Activated CD4-positive, alpha-beta T cell treated with anti-CD3 and anti-CD28 coated beads, Interleukin-2, amount 50 U/mL, for 24 hours (primary cell): ENCODE measurements around the gene PCDHGA3.
"Not testable (repeated sequence)": the region's sequence is repeated elsewhere in the genome, so short reads cannot be mapped to it uniquely, and the experiment has no call there.

ENCODE experiments used
- DNase-seq, 2 donors: peaks; one replicate each; pipeline ENCODE4 v3.0.0-alpha.2; 2020; ENCODE audit warnings: low read depth in 1 of 2, low spot score in 1 of 2

The PCDHGA3 gene

DNA sequence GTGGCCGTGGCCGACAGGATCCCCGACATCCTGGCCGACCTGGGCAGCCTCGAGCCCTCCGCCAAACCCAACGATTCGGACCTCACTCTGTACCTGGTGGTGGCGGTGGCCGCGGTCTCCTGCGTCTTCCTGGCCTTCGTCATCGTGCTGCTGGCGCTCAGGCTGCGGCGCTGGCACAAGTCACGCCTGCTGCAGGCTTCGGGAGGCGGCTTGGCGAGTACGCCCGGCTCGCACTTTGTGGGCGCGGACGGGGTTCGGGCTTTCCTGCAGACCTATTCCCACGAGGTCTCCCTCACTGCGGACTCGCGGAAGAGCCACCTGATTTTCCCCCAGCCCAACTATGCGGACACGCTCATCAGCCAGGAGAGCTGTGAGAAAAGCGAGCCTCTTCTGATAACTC lies 2.4 kb downstream of the PCDHGA3 start:
- DNase-seq: not testable (repeated sequence)

DNA sequence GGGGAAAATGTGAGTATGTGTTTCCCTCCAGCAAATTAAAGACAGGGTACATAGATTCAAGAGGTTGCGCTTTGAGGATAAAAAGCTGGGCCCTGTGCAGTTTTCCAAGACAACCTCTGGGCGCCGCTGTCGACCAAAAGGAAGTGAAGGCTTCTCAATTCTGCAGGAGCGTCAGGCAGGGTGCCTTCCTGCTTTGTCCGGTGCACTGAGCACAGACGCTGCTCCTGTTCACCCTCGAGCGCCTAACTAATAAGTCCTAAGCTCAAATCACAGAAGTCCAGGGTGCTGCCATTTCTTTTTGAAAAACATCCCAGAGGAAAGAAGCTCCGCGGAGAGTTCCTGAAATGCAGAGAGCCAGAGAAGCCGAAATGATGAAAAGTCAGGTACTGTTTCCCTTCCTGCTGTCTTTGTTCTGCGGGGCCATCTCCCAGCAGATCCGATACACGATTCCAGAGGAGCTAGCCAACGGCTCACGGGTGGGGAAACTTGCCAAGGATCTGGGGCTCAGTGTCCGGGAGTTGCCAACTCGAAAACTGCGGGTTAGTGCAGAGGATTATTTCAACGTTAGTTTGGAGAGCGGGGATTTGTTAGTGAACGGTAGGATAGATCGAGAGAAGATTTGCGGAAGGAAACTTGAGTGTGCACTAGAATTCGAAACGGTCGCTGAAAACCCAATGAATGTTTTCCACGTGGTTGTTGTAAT lies 6.4 kb downstream of the PCDHGA3 start, which contains the start of gene PCDHGB1:
PCDHGB1 (plus strand) TSS at position 183 of the 703 bp plus-strand sequence; CDS start at position 345, 162 bp downstream.
- no peak for DNase-seq

DNA sequence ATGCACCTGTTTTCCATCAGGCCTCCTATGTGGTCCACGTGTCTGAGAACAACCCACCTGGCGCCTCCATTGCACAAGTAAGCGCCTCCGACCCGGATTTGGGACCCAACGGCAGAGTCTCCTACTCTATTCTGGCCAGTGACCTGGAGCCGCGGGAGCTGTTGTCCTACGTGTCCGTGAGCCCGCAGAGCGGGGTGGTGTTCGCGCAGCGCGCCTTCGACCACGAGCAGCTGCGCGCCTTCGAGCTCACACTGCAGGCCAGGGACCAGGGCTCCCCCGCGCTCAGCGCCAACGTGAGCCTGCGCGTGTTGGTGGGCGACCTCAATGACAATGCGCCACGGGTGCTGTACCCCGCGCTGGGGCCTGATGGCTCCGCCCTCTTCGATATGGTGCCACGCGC lies 8.0 kb downstream of the PCDHGA3 start:
- DNase-seq: no peak

DNA sequence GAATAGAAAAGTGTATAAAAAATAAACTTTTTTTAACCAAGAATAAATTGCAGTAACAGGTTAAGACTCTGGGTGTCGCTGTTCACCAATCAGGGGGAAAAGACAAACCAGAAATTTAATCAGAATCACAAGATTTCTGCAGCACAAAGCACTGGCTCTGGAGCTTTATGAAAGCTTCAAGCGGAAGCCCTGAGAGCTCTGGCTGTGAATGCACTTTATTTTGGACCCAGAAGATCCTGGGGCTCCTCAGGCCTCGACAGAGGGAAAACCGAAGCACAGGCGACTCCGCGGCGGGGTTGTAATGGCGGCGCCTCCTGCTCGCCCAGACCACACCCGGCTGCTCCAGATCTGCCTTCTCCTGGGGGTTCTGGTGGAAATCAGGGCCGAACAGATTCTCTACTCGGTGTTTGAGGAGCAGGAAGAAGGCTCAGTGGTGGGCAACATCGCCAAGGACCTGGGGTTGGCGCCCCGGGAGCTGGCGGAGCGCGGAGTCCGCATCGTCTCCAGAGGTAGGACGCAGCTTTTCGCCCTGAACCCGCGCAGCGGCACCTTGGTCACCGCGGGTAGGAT lies 11.4 kb downstream of the PCDHGA3 start, which contains the start of gene PCDHGA4:
PCDHGA4 (plus strand) TSS at position 122 of the 570 bp plus-strand sequence; CDS start at position 209, 87 bp downstream.
- no peak for DNase-seq

DNA sequence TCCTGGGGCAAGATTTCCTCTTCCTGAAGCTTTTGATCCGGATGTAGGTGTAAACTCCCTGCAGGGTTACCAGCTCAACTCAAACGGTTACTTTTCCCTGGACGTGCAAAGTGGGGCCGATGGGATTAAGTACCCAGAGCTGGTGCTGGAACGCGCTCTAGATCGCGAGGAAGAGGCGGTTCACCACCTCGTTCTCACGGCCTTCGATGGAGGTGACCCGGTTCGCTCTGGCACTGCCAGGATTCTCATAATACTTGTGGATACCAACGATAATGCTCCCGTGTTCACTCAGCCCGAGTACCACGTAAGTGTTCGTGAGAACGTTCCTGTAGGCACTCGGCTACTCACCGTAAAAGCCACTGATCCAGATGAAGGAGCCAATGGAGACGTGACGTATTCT lies 12.0 kb downstream of the PCDHGA3 start:
- DNase-seq: no peak

DNA sequence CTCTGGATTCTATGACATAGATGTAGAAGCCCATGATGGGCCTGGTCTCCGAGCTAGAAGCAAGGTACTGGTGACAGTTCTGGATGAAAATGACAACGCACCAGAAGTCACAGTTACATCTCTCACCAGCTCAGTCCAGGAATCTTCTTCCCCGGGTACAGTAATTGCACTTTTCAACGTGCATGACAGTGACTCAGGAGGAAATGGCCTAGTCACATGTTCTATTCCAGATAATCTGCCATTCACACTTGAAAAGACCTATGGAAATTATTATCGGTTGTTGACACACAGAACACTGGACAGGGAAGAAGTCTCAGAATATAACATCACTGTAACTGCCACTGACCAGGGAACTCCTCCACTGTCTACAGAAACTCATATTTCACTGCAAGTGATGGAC lies 12.5 kb downstream of the PCDHGA3 start:
- no peak for DNase-seq

DNA sequence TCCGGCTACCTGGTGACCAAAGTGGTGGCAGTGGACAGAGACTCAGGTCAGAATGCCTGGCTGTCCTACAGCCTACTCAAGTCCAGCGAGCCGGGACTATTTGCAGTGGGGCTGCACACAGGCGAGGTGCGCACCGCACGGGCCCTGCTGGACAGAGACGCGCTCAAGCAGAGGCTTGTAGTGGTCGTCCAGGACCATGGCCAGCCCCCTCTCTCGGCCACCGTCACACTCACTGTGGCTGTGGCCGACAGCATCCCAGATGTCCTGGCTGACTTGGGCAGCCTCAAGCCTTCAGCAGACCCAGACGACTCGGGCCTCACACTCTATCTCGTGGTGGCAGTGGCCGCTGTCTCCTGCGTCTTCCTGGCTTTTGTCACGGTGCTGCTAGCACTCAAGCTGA lies 13.3 kb downstream of the PCDHGA3 start:
- DNase-seq: no peak

DNA sequence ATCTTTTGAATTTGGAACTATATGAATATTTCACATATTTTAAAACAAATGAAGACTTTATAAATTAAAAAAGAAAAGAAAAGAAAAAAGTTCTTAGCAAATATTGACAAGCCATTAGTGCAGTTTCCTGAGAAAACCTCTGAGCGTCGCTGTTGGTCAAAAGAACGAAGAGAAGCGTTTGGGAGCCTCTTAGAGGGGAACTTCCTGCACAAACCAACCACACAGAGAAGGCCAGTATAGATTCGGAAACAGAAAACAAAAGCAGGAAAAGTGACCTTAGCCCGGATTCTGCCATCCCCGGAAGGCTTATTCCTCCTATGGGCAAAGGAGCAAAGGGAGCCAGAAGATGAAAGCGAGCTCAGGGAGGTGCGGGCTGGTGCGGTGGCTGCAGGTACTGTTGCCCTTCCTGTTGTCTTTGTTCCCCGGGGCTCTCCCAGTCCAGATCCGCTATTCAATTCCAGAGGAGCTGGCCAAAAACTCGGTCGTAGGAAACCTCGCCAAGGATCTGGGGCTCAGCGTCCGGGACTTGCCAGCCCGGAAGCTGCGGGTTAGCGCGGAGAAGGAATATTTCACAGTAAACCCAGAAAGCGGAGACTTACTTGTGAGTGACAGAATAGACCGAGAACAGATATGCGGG lies 16.3 kb downstream of the PCDHGA3 start, which contains the start of gene PCDHGB2:
PCDHGB2 (plus strand) TSS at position 205 of the 637 bp plus-strand sequence; CDS start at position 347, 142 bp downstream.
- no peak for DNase-seq

DNA sequence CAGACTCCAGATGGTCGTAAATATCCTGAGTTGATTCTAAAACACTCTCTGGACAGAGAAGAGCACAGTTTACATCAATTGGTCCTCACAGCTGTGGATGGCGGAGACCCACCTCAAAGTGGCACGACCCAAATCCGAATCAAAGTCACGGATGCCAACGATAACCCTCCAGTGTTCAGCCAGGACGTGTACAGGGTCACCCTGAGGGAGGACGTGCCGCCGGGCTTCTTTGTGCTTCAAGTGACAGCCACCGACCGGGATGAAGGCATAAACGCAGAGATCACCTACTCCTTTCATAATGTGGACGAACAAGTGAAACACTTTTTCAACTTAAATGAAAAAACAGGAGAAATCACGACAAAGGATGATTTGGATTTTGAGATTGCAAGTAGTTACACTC lies 17.1 kb downstream of the PCDHGA3 start:
- no peak for DNase-seq

DNA sequence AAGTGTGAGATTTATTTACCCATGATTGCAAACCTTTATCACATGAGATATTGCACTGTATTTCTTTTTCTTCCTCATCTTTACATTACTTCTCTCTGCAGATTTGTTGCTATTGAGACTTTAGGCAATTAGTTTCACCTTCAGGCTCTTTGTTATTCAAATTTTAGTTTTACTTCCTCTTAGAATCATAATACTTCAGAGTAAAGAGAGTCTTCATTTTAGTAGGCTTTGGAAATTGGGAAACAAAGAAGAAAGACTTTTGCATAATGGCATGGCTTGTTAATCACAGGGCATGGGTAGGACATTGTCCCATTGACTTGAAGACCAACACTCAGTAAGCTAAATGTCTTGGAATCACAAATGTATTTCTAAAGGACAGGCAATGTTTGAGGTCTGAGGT lies 19.1 kb downstream of the PCDHGA3 start:
- no peak for DNase-seq

DNA sequence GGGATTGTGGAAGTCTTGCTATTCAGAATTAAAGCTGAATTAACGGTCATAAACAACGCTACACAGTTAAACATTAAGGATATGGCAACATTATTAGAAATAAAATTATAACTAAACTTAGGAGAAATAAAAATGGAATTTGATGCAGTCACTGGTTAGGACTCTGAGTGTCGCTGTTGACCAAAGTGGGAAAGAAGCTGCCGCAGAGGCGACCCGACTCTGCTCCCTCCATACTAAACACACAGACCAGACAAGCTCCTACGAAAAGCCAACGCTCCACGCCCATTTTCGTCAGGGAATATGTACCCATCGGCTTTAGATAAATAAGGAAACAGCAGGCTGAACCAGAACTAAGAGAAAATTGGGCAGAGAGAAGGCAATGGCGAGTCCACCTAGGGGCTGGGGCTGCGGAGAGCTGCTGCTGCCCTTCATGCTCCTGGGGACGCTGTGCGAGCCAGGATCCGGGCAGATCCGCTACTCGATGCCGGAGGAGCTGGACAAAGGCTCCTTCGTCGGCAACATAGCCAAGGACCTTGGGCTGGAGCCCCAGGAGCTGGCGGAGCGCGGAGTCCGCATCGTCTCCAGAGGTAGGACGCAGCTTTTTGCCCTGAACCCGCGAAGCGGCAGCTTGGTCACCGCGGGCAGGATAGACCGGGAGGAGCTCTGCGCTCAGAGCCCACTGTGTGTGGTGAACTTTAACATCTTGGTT lies 20.5 kb downstream of the PCDHGA3 start, which contains the start of gene PCDHGA5:
PCDHGA5 (plus strand) TSS at position 211 of the 709 bp plus-strand sequence; CDS start at position 380, 169 bp downstream.
- DNase-seq: no peak

DNA sequence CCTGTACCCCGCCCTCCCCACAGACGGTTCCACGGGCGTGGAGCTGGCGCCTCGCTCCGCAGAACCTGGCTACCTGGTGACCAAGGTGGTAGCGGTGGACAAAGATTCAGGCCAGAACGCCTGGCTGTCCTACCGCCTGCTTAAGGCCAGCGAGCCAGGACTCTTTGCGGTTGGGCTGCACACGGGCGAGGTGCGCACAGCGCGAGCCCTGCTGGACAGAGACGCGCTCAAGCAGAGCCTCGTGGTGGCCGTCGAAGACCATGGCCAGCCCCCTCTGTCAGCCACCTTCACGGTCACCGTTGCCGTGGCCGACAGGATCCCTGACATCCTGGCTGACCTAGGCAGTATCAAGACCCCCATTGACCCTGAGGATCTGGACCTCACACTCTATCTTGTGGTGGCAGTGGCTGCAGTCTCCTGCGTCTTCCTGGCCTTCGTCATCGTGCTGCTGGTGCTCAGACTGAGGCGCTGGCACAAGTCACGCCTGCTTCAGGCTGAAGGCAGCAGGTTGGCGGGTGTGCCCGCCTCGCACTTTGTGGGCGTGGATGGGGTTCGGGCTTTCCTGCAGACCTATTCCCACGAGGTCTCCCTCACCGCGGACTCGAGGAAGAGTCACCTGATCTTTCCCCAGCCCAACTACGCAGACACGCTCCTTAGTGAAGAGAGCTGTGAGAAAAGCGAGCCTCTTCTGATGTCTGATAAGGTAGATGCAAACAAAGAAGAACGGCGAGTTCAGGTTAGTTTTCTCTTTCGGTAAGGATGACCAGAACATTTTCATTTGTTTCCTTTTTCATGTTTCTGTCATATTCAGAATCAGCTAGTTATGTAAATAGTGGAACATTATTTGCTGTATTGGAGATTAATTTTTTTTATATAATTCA lies 22.6 kb downstream of the PCDHGA3 start:
- DNase-seq: no peak

DNA sequence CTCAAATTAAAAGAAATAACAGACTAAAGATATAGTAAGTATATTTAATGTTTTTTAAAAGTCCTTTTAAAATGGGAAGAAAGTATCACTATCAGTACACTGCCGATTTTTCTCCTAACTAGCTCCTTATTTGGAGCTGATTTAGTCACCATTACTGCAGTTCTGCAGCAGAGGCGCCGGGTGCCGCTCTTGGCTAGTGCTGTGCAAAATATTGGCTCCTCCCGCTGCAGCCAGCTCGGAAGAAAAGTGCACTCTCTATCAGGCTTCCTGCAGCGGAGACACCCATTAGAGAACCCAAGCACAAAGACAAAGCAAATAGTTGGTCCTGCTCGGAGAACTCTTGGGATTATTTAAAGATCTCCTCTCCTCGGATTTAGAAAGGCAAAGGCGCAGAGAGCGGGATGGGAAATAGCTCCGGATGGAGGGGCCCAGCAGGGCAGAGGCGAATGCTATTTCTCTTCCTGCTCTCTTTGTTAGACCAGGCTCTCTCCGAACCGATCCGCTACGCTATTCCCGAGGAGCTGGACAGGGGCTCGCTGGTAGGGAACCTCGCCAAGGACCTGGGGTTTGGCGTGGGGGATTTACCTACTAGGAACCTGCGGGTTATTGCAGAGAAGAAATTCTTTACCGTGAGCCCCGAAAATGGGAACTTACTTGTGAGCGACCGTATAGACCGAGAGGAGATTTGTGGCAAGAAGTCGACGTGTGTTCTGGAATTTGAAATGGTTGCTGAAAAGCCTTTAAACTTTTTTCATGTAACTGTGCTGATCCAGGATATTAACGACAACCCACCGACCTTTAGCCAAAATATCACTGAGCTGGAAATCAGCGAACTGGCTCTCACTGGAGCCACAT lies 26.6 kb downstream of the PCDHGA3 start, which contains the start of gene PCDHGB3:
PCDHGB3 (plus strand) TSS at position 249 of the 855 bp plus-strand sequence; CDS start at position 402, 153 bp downstream.
- DNase-seq: no peak

DNA sequence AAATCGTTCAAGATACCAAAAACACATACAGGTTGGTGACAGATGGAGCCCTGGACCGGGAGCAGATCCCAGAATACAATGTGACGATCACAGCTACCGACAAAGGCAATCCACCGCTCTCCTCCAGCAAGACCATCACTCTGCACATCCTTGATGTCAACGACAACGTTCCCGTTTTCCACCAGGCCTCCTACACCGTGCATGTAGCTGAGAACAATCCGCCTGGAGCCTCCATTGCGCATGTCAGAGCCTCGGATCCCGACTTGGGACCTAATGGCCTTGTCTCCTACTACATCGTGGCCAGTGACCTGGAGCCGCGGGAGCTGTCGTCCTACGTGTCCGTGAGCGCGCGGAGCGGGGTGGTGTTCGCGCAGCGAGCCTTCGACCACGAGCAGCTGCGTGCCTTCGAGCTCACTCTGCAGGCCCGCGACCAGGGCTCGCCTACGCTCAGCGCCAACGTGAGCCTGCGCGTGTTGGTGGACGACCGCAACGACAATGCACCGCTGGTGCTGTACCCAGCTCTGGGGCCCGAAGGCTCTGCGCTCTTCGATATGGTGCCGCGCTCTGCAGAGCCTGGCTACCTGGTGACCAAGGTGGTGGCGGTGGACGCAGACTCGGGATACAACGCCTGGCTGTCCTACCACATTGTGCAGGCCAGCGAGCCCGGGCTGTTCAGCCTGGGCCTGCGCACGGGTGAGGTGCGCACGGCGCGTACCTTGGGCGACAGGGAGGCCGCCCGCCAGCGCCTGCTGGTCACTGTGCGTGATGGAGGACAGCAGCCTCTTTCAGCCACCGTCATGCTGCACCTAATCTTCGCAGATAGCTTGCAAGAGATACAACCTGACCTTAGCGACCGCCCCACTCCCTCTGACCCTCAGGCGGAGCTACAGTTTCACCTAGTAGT lies 28.2 kb downstream of the PCDHGA3 start:
- DNase-seq: no peak

DNA sequence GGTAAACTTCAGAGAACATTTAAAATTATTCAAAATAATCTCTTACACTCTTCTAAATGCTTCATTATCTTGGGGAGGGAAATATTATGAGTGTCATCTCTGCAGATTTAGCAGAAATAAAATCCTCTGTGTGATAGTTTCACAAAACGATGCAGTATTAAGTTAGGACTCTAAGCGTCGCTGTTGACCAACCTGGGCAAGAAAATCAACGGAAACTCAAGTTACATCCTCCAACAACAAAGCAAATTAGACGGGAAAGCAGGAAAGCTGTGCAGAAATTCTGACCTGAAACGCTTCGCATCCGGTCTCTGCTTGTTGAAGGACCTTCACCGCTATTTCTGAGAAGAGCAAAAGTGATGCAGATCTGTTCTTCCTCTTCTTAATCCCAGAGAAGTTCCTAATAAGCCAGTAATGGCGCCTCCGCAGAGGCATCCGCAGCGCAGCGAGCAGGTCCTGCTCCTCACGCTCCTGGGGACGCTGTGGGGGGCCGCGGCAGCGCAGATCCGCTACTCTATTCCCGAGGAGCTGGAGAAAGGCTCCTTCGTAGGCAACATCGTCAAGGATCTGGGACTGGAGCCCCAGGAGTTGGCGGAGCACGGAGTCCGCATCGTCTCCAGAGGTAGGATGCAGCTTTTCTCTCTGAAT lies 30.2 kb downstream of the PCDHGA3 start, which contains the start of gene PCDHGA6:
PCDHGA6 (plus strand) TSS at position 219 of the 645 bp plus-strand sequence; CDS start at position 412, 193 bp downstream.
- DNase-seq: no peak

DNA sequence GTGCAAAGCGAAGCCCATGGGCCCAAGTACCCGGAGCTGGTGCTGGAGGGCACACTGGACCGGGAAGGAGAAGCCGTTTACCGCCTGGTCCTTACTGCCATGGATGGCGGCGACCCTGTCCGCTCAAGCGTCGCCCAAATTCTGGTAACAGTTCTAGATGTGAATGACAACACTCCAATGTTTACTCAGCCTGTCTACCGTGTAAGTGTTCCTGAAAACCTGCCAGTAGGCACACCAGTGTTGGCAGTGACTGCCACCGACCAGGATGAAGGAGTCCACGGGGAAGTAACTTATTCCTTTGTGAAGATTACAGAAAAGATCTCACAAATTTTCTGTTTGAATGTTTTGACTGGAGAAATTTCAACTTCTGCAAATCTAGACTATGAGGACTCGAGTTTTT lies 31.0 kb downstream of the PCDHGA3 start:
- DNase-seq: no peak

DNA sequence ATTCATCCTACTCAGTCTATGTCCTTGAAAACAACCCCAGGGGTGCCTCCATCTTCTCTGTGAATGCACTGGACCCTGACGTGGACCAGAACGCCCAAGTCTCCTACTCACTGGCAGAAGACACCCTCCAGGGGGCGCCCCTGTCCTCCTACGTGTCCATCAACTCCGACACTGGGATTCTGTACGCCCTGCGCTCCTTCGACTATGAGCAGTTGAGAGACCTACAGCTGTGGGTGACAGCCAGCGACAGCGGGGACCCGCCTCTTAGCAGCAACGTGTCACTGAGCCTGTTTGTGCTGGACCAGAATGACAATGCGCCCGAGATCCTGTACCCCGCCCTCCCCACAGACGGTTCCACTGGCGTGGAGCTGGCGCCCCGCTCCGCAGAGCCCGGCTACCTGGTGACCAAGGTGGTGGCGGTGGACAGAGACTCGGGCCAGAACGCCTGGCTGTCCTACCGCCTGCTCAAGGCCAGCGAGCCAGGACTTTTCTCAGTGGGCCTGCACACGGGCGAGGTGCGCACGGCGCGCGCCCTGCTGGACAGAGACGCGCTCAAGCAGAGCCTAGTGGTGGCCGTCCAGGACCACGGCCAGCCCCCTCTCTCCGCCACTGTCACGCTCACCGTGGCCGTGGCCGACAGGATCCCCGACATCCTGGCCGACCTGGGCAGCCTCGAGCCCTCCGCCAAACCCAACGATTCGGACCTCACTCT lies 32.0 kb downstream of the PCDHGA3 start:
- not testable (repeated sequence) for DNase-seq
